DMS 273 (cell line): ENCODE measurements around the gene WNT3.

Experiments used
- DNase-seq: peaks from one replicate; lab custom pipeline; 2025; ENCODE audit not compliant: unreplicated experiment; lab: John Stamatoyannopoulos, UW

WNT3 gene

DNA sequence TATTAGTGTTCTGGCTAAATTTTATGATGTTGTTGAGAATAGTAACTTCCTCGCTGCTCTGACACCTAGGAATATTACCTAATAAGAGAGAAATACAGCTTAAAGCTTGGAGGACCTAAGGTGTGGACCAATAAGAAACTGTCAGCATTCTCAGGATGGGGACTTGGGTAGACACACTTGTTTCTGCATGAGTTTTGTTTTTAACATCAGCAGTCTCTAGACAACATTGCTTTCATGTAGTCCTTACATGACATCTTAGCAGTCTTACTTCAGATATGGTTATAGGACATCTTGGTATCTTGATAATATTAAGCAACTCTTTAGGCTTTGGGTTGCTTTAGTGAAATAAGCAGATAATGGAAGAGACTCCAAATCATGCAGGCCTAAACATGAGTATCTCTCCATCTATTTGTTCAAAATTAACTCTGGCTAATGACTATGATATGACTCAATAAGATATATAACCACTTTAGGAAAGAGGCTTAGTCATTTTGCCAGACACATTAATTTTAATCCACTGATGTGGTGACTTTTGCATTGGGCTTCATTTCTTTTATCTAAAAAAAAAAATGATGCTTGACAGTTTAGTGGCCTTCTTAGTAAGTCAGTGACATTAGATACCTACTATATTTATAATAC, 84.5 kb downstream of the WNT3 start:
- DNase-seq = no peak

DNA sequence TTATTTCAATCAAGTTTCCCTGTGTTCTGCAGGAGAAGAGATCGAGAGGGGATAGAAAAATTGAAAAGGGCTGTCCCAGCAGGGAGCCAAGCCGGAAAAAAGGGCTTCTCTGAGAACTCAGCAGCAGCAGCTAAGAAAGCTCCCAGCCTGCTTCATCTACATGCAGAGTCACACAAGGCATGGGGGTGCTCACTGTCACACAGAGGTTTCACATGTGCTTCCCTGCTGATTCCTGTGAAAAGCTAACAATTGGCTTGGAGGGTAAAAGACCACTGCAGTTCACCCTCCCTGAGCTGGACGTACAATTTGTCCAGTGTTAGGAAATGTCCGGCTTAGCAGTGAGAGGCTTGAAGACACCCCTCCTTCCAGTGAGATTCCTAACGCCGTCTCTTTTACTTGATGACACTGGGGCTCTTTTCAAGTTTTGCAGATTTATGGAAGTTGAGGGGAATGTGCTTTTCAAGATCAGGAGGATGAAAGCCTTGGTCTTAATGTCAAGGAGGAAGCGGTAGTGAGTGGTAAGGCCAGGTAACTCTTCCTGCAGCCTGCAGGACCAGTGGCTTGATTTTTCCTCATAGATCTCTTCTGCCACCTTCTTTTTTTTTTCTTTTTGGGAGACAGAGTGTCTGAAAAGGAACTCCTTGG, 85.6 kb downstream of the WNT3 start:
- DNase-seq = no peak

DNA sequence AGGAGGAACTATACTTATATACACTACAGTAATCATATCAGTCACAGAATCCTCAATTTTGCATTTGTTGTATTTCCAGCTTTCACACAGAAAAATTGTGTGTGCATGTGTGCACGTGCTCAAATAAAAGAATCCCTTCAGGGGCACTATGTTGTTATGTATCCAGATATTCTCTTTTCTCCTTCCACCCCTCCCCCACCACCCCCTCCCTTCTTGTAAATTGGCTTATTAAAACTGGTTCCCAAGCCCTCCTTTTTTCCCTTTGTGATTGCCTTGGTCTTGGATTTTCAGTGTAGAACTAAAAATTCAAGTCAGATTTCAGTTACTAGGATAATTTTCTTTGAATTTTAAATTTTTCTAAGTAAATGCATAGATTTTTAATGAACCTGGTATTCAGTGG, 86.3 kb downstream of the WNT3 start:
- DNase-seq = no peak

DNA sequence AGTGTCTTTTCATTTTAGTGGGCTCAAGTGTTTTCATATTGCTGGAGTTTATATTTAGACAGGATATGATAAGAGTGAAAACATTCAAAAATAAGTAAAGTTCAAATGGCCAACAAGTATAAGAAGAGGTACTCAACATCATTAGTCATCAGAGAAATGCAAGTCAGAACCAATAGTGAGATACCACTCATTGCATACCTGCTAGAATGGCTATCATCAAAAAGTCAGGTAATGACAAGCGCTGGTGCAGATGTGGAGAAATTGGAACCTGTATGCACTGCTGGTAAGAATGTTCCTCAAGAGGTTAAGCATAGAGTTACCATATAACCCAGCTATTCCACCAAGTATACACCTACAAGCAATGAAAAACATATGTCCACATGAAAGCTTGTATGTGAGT, 87.8 kb downstream of the WNT3 start:
- no peak for DNase-seq

DNA sequence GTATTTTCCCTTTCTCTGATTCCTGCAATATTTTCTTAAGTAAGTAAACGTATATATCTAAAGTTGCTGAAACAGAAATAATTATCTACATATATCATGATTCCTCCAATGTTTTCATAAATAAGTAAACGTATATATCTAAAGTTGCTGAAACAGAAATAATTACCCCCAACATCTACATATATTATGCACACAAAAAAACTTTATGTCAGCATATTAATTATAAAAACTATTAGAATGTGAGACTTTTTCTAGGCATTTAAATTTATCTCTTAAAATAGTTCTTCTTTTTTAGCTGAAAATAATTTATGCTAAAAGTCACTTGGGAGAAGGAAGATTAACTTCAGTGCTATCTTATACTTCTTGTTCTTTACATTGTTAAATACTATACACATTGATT, 88.5 kb downstream of the WNT3 start:
- no peak for DNase-seq

DNA sequence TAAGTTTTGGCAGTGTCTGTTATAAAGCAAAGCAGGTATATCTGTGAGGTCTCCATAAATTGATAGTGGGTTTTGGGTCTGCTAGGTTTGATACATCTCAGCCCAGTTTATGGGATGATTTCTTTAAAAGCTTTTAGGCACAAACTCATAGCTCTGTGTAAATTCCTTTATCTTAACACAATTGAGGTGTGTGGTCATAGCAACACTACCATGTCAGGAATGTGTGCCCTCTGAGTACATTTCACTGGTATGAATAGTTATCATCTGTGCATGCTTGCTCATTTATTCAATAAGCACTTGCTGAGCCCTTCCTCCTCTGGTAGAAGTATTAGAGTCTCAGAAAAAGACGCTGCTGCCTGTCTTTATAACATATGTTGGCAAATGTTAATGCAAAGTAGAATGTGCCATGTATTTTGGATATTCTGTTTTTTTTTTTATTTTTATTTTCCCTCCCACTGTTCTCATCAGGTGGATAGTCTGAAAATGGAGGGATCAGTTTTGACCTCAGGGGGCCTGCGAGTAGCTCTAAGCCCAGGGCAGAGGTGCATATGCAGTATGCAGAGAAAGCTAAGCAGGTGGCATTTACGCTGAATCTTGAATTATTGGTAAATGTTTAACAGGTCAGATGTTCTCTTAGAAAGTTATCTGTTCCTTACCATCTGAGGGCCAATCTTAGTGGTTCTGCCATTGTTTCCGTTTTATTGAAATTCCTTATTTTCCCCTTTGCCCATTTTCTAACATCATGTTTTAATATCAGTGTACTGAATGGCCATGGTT, 90.7 kb downstream of the WNT3 start:
- DNase-seq = no peak

DNA sequence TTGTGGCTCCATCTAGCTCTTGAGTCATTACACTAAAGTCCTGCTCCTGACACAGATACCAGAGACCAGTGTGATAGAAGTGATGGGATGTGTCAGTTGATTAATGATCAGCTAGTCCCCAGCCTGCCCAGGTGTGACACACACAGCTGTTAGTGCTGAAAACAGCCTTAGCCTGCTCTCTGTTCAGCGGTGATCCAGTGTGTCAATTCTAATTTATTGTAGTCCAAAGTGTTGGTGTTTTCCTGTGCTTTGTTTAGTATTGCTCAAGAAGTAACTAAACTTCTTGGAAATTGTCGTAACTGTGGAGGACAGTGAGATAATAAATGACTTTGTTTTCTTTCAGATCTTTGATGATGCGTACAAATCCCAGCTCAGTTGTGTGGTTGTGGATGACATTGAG, 92.3 kb downstream of the WNT3 start:
- no peak for DNase-seq

DNA sequence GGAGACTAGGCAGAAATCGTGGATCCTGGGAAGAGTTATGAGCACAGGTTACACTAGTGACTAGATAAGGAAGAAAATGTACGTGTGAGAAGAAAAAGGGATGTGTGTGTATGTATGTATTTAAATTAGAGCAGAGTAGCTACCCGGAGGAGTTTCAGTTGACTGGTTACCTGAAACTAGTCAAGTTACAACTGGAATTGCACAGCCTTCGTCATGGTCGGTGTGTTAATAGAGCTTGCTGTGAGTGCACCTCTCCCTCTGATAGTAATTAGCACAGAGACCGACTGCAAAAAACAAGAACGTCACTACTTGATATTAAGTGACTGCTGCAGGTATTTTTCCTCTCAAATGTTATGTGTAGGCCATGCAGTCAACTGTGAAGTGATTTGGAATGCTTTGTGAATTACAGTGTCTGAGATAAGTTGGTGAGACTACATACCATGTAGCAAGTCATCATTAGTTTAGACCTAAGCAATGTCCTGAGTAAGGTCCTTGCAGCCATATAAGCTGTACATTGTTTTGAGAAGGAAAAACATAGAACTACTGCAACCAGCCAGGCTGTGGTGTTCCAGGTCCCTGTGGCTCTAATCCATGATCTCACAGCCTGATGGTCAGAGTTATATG, 95.7 kb downstream of the WNT3 start:
- DNase-seq = no peak

DNA sequence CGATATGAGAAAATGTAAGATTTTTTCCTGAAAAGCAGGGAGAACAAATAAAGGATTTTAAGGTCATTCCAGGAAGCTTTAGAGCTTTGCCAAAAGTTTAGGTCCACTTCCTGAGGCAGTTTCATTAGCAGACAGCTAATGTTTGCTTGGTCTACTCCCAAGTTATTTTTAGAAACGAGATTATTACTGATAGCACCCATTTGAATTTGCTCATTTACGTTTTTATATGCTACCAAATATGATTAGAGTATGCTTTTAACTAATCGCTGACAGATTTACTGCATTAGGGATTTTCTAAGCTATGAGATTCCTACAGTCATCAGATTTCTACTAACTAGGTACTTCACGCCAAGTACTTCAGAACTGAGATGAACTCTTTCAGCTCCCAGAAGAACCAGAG, 98.1 kb downstream of the WNT3 start:
- no peak for DNase-seq

DNA sequence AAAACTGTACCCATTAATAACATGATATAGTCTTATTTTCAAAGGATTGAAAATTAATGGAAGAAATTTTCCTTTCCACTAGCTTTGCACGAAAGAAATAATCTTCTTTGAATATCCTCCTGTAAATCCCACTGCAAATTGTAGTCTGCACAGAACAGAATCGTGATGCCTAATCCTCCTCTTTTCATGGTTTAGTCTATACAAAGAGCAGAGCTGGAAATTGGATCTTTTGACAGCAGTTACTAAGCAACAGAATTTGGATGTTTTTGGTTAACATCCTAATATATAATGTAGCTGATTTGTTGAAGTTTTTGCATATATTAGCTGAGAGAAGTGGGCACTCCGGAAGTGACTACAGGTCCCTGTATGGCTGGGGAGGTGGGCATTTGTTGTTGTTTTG, 98.6 kb downstream of the WNT3 start:
- DNase-seq = no peak

DNA sequence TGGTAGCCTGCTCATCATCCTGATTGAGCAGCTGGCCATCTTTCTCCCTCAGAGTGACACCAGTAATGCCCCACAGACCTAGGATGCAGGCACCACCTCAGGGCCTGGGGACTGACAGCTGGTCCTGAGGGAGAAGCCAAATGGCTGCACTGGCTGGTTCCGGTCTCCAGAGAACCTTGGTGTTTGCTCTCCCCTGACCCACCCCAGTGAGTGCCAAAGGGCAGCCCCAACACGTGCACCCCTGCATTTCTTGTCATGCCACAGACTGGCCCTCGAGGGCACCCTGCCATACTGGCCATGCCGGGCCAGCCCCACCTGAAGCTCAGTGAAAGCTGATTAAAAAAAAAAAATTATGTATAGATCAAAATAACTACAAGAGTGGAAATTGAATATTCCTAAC, 100.5 kb downstream of the WNT3 start:
- DNase-seq = no peak
